GM19324 (cell line): ENCODE results near the gene RNF141.

Source experiments
- ATAC-seq: cut with Tn5 transposase; IDR thresholded peaks from one replicate; pipeline ENCODE4 v1.9.1; 2021; ENCODE audit warnings: mild to moderate bottlenecking, moderate library complexity; ENCODE audit not compliant: unreplicated experiment, low FRiP score

The RNF141 gene

DNA sequence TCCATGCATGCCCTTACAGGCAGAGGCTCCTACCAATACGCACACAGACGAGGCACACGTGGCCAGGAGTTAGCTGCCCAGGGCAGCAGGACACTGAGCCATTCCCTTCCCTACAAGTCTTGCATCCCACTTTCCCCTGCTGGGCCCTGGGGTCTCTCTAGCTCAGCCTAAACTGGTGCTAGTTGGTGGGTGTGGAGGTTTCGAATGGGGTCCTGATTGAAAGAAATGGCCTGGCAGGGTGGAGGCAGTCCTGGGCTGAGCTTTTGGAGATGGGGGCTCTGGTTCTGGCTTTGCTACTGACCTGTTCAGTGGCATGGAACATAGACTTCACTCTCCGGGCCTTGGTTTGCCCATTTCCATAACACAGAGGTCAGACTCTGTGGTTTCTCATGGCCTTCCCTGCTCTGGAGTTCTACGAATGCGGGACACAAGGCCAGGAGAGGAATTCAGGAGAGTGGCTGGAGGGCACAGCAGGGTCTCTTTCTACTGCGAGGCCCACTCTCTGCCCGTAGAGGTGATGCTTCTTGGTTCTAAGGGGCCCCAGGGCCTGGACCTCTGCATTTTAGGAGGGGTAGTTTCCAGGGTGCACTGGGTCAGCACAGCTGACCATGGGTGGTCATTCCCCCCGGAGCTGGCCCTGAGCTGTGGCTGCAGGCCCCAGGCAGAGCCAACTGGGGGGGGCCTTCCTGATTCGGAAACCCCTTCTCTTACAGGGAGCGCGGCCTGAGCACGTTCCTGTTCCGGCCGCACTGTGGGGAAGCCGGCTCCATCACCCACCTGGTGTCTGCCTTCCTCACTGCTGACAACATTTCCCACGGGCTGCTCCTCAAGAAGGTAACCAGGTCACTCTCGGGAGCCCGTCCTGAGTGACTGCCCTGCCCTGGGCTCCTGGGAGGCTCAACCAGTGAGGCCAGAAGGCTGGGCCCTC lies 40.0 kb downstream of the RNF141 start:
- no peak for ATAC-seq

DNA sequence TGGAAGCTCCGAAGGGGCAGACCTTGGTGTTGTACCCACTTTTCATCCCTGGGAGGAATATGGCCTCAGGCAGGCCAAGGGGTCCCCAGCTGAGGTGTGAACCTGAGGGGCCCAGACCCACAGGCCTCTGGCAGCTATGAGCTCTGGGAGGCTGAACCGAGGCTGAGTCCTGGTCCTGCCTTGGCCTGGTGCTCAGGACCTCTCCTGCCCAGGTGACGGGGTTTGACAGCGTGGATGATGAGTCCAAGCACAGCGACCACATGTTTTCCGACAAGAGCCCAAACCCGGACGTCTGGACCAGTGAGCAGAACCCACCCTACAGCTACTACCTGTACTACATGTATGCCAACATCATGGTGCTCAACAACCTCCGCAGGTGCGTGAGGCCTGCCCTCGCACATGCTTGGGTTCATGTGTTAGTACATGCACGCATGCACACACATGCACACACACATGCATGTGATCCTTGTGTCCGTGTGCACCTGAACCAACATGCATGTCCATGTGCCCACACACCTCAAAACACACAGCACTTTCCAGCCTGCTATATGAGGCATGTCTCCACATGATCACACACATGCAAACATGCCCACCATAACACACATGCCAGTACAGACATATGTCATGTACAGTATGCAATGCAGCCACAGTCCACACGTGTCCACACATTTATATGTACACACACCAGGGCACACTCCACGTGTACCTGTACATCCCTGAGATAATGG lies 40.9 kb downstream of the RNF141 start:
- ATAC-seq: no peak

DNA sequence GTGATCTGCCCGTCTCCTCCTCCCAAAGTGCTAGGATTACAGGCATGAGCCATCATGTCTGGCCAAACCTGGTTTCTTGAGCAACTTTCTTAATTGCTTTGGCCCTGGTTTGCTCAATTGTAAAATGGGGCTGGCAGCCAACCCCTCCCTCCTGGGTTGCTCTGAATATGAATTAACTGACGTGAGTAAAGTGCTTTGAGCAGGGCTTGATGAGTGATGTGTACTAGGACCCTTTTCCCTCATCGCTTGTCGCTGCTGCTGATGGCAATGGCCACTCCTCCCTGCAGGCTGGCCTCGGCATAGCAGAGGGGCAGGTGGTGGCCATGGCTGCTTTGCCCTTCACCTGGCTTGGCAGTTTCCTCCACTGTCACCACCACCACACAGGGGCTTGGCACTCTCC lies 41.5 kb downstream of the RNF141 start:
- no peak for ATAC-seq

DNA sequence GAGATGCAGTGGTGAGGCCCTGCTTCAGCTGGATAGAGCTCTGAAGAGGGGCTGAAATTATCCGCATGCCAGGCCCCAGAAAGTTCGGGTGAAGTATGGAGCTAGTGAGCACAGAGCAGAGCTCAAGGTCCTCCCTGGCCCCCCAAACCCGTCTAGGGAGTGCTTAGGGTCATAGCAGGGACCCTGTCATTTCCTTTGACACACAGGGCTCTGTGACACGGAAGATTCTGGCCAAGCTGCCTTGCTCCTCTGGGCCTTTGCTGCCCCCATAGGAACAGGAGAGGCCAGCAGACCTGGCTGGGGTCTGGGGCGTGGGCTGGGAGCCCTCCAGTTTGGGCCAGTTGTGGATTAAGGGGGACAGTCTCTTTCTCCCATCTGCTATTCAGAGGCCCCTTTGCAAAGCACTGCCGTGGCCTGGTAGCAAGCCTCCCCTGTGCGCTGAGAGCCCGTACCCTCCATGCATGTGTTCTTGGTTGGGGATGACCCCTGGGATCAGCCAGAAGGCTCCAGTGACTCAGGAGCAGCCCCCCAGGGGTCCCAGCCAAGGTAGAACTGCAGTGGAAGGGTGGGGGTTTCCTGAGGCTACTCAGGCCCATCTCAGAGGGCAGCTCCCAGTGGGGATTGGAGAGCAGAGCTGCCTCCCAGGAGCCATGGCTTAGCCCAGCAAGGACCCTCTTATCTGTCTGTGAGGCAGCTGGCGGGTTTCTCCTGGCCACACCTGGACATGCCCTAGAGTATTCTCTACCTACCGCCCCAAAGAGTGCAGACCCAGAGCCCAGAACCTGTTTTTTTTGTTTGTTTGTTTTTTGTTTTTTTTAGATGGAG lies 42.3 kb downstream of the RNF141 start:
- ATAC-seq: no peak

DNA sequence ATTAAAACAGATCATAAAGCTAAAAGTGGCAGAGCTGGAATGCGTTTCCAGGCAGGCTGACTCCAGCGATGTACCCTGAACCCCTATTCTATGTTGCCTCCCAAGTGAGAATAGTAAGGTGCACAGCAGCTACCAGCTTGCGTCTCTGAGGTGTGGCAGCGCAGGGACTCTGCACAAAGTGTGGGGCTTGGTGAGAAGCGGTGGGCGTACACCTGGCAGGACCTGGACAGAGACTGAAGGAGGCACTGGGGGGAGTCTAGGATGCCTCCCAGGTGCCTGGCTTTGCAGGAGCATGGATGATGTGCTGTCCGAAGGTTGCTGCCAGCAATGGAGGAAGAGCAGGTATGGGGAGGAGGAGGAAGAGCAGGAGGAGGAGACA lies 43.0 kb downstream of the RNF141 start:
- ATAC-seq: no peak

DNA sequence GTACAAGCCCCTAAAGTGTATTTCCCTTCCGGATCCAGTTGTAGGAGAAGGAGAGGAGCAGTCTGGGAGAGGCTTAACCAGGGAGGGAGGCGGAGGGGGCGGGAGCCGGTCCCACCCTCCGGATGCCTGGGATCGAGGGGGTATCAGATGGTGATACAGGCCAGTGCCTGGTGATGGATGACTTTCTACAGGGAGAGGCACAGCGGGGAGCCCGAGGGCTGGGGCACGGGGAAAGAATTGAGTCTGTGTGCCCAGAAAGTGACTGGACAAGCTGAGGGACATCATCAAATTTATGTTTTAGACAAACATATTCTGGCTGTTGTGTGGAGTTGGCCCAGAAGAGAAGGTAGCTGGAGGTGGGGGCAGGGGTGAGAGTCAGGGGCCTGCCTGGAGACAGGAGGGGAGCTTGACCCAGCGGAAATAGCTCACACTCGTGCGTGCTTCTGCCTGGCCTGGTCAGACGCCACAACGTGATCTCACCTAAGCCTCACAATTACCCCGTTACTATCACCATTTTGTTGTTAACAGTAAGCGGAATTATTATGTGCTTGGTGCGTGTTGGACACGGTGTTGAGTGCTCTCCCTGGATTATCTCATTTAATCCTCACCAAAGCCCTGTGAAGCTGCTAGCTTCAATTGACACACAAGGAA lies 43.5 kb downstream of the RNF141 start:
- no peak for ATAC-seq

DNA sequence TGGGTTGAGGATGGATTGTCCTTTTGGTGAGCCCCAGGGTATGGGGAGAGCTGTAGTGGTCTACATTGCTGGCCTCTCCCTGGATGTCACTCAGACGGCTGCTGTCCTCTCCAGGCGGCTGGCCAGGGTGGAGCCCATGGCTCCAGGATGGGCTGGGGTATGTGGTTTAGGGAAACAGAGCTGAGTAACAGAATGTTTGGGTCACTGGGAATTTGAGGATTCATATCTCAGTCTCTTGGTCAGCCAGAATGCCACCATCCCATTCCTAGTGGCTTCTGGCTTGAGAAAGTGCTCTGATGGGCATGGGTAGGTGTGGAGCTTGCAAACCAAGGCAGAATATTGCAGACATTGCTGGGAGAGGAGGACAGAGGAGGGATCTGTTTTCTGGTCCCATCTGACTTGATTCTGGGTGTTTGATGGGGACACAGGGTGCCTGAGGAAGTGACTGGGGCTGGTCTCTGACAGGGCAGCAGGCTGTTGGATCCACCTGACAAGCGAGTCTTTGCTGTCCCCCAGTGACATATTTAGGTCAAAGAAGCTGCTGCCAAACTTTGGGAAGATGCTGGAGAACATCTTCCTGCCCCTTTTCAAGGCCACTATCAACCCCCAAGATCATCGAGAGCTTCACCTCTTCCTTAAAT lies 44.6 kb downstream of the RNF141 start:
- no peak for ATAC-seq

DNA sequence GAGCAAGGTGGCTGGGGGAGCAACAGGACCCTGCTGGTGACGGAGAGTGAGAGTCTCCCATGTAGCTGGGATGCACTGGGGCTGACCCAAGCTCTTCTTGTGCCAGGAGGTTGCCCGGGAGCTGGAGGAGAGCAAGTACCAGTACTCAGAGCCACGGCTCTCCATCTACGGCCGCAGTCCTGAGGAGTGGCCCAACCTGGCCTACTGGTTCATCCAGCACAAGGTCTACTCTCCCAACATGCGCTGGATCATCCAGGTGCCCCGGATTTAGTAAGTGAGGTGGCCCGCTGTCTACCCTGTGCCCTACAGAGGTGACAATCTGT lies 45.6 kb downstream of the RNF141 start:
- no peak for ATAC-seq

DNA sequence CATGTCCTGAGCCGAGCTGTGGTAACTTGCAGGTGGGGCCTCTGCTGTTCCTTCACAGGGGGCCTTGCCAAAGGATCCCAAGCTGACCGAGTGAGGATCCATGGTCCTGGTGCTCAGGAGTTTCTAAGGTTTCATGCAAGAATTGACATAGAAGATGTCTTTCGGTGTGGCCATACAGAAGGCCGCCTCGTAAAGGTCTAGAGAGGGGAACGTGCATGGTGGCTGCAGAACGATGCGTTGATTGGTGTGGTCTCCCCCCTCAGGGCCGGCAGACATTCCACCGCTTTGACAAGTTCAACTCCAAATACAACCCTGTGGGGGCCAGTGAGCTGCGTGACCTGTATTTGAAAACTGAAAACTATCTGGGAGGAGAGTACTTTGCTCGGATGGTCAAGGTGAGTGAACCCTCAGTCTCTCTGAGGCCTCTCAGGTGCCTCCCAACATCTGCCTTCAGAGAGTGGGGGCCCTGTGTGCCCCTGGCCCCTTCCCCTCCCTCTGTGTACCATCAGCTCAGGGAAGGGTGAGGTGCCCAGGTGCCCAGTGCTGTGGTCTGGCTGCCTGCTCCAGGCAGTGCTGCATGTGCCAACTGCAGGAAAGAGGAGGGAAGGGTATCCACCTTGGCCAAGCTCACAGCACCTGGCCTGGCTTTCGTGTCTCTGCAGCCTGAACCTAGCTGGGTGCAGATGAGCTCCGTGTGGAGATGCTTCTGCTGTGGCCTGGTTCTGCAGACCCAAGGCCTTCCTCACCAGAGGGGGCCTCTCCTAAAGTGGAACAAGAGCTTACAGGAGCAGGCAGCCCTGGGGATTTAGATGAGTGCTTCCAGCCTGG lies 46.1 kb downstream of the RNF141 start:
- ATAC-seq: no peak

DNA sequence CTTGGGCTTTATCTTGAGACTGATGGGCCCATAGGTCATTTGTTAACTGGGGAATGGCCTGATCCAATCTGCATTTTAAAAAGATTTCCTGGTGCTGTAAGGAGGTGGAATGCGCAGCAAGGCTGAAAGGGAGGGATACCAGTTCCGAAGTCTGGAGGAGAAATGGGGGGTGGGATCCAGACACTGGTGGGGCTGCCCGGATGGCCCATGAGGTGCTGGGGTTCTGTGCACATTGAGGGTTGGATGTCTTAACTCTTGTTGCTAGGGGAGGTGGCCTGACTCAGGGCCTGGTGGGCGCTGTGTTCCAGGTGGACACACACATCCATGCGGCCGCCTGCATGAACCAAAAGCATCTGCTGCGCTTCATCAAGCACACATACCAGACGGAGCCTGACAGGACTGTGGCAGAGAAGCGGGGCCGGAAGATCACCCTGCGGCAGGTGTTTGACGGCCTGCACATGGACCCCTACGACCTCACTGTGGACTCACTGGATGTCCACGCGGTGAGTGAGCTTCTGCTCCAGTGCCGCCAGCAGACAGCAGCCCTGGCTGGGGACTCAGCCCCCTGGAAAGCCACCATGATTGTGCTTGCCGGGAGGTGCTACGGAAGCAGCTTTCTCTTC lies 47.8 kb downstream of the RNF141 start:
- ATAC-seq: no peak

DNA sequence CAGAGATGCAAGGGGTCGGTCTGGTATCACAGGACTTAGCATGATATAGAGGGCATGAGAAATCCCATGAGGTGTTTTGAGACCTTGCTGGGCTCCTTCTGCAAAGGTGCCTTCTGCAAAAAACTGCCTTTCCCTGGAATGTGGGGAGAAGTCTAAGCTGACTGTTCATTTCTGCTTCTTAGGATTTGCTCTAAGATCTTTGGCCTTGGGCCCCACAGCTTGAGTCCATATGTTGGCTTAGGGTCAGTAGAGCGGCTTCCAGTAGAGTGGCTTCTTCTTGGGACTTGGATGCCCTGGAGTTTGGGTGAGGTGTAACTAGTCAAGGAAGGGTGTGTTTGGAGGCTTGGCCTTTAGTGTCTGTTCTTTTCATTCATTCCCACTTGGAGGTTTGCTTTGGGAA lies 48.9 kb downstream of the RNF141 start:
- no peak for ATAC-seq

DNA sequence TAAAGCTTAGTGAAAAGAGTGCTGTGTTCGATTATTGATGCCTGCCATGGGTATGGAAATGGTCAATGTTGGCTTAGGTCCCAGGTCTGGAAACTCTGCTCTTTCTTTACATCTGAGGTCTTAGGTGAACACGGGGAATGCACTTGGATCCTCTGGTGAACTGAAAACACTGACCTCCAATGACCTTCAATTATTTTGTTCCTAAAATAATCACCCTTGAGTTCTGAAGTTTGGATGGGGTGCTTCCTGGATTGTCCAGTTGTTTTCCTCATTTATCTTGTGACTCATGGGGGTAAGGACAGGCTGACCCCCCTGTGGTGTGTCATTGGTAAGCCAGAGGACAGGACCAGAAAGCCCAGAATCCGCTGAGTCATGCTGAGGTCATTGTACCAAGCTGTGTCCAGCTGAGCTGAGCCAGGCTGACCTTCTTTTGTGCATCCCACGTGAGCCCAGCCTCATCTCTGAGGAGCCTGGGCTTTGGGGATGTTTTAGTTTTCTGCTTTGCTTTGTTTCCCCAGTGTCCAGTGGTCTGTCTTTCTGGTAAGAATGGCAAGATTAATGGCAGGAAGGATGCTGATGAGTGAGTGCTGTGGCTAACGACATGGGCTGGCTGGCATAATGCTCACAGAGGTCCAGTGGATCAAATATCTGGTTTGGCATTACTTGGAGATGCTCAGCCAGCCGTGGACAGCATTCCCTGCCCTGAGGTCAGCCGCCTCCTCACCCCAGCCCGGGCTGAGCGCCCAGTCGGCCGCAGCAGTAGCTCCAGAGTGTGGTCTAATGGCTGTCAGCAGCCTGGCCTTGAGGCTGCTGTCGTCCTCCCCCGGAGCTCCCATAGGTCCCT lies 50.4 kb downstream of the RNF141 start:
- ATAC-seq: no peak

DNA sequence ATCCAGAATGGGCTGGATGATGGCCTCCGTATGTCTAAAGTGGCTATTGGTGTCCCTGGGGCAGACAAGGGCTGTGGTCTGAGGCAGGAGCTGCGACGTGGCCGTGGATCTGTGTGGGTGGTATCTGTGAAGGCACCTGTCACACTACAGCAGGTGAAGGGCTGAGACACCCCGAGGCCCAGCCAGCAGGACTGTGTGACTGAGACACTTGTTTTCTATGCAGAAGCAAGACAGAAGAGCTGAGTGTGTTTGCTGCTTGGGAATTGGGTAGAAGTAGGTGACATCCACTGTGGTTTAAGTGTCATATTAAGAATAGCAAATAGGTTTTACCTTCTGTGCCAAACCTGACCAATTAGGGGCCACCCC lies 51.0 kb downstream of the RNF141 start:
- ATAC-seq: no peak

DNA sequence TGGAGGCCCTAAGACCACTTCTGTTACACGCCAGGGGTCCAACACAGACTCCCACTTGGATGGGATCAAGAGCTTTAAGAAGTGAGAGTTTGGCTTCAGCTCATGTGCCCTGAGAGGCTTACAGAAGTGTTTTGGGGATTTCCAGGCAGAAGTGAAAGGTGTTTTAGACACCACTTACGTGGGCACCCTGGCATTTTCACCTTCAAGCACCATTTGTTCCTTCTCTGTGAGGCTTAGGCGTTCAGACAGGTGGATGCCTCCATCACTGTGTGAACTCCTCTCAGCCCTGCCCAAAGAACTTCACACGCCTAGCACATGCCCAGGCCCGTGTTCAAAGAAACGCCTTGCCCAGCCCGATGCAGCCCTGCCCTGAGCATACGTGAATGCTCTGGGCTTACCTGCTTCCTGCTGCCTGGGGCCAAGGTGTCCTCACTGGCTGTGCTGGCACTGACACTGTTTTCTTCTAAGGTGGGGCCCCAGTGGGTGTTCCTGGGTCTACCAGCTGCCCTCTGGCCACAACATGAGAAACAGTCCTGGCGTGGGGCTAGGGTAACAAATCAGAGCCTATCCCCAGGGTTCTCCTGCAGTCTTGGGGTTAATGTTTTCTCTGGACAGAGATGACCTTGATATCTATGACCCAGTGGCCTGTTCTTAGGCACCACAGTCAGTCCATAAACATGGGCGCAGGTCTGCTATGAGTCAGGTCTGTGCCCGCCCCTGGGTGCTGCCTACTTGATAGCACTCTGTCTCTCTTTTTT lies 51.9 kb downstream of the RNF141 start:
- no peak for ATAC-seq

DNA sequence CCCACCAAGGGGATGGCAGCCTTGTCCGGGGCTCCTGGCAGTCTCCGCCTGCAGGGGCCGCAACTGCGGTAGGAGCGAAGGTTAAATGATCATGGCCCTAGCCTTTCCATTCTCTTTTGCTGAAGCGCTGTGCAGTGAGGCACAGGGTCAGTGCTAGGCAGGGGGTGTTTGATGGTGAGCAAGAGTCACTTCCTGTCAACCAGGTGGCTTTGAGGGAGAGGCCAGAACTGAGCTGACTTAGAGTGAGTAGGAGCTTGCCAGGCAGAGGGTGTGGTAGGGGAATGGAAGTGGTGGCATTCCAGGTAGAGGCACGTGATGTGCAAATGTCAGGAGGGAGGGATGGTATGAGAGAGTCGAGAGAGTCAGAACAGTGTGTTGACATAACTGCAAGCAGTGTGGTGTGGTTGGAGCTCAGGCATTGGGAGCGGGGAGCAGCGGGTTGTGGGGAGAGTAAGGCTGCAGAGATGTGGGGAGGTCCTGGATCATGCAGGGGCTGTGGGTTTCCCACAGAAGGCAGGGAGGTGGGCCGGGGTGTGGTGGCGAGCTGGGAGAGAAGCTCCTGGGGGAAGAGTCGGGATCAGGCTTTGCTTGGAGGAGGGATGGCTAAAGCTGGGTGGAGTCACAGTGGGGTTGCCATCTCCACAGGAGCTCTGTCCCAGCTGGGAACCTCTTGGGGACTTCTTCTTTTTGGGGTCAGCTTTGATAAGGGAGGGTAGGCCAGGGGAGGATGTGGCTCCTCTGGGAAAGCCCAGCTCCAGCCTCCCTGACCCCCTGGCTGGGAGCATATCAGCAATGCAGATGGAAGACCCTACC lies 52.7 kb downstream of the RNF141 start:
- no peak for ATAC-seq

DNA sequence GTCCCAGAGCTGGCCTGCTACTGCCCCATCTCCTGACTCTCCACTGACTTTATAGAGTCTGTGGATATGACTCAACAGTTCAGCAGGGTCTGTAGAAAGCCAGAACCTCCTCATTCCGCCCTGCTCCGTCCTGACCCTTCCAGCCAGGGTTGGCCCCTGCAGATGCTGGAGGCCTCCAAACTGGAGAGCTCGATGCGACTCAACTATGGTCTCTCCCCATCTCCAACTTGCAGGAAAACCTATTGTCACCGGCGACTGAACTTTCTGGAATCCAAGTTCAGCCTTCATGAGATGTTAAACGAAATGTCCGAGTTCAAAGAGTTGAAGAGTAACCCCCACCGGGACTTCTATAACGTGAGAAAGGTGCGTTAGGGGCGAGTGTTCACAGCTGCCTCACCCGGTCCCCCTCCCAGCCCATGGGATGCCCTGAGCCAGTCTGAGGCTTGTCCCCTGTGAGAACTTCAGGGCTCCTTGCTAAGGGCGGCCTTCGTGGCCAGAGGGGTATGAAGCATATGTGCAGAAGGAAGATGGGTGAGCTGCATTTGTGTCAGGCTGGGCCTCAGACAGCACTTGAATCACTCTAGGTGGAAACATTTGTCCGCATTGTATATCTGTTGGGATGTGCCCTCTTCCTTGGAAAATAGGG lies 53.9 kb downstream of the RNF141 start:
- ATAC-seq: no peak
